Effector memory CD4-positive, alpha-beta T cell (primary cell): ENCODE results near the gene ATP5MC3.
A peak's percentile ranks its signal among the peaks of the same experiment; 100 is the strongest.

Source experiments
- DNase-seq, 3 donors: peaks; one replicate each; pipeline ENCODE4 v3.0.0-alpha.2; 2020
- H3K27ac ChIP-seq: 2 replicates; pipeline ENCODE4 v1.7.0; 2013; ENCODE audit warnings: mild to moderate bottlenecking, low read length, moderate library complexity; ENCODE audit not compliant: insufficient read depth, poor library complexity, severe bottlenecking
- H3K27me3 ChIP-seq: replicated peaks from 2 replicates; pipeline ENCODE4 v1.7.0; 2013; ENCODE audit warnings: mild to moderate bottlenecking, low read length; ENCODE audit not compliant: insufficient read depth, control insufficient read depth, poor library complexity, severe bottlenecking
- H3K36me3 ChIP-seq: 2 replicates; pipeline ENCODE4 v1.7.0; 2013; ENCODE audit warnings: mild to moderate bottlenecking, low read length, moderate library complexity; ENCODE audit not compliant: control insufficient read depth, insufficient read depth
- H3K4me1 ChIP-seq: 2 replicates; pipeline ENCODE4 v1.7.0; 2013; ENCODE audit warnings: low read length, mild to moderate bottlenecking; ENCODE audit not compliant: control insufficient read depth, insufficient read depth, poor library complexity, severe bottlenecking
- H3K4me3 ChIP-seq: 2 replicates; pipeline ENCODE4 v1.7.0; 2013; ENCODE audit warnings: low read length, low read depth, mild to moderate bottlenecking; ENCODE audit not compliant: insufficient read depth, poor library complexity, severe bottlenecking
- H3K9me3 ChIP-seq: 2 replicates; pipeline ENCODE4 v1.7.0; 2013; ENCODE audit warnings: mild to moderate bottlenecking, low read length, moderate library complexity; ENCODE audit not compliant: control insufficient read depth

The ATP5MC3 gene

GRCh38 chr2:175203621-175204496 lies 22.3 kb upstream of the ATP5MC3 start:
- Histone ChIP-seq H3K36me3 (no peaks in the 10 kb centered on the region), H3K27me3 (no peaks in the 10 kb centered on the region), H3K4me1 (no peaks in the 10 kb centered on the region), H3K27ac (no peak overlapping the region), H3K4me3 (no peak overlapping the region), H3K9me3 (no peaks in the 10 kb centered on the region)
- no peak for DNase-seq

- no peaks in the 10 kb centered on the region for H3K27me3 ChIP-seq
- no peaks in the 10 kb centered on the region for H3K9me3 ChIP-seq
- no peak overlapping the region for H3K4me3 ChIP-seq
- no peak overlapping the region for H3K27ac ChIP-seq
- no peaks in the 10 kb centered on the region for H3K4me1 ChIP-seq
- DNase-seq, result no peak
- H3K36me3 ChIP-seq, result no peaks in the 10 kb centered on the region
Measured at GRCh38 chr2:175195012-175195411, 13.5 kb upstream of the ATP5MC3 start.

- no peak for DNase-seq
- Histone ChIP-seq H3K27me3 (no peaks in the 10 kb centered on the region), H3K27ac (no peak overlapping the region), H3K4me3 (no peak overlapping the region), H3K4me1 (no peaks in the 10 kb centered on the region), H3K36me3 (no peaks in the 10 kb centered on the region), H3K9me3 (no peaks in the 10 kb centered on the region)
Measured at GRCh38 chr2:175188761-175189160, 7.3 kb upstream of the ATP5MC3 start.

- H3K27ac ChIP-seq, result no peak overlapping the region
- H3K4me3 ChIP-seq, result no peak overlapping the region
- no peaks in the 10 kb centered on the region for H3K36me3 ChIP-seq
- no peaks in the 10 kb centered on the region for H3K27me3 ChIP-seq
- DNase-seq, result no peak
- H3K4me1 ChIP-seq, result no peaks in the 10 kb centered on the region
- no peaks in the 10 kb centered on the region for H3K9me3 ChIP-seq
Measured at GRCh38 chr2:175187378-175187777, 5.9 kb upstream of the ATP5MC3 start.

DNA sequence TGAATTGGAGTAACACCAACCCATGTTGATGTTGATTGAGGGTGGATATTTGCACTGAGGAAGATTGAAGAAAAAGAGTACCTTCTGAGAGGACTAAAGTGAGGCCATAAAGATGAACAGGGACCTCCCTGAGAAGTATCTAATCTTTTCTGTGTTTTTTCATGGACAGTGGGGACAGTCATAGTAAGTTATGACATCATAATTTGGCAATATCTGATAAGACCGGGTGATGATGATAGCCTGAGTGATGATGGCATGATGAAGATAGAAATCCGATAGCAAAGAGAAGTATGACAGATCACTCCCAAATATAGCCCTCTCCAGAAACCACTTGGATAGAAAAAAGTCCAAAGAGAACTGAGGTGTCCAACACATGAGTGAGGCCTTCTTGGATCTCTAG lies 2.2 kb upstream of the ATP5MC3 start:
- Histone ChIP-seq H3K27ac (no peak overlapping the region), H3K4me1 (peaks cover 7% of the 10 kb centered on the region), H3K36me3 (peaks cover 11% of the 10 kb centered on the region), H3K27me3 (no peaks in the 10 kb centered on the region), H3K9me3 (no peaks in the 10 kb centered on the region), H3K4me3 (no peak overlapping the region)
- DNase-seq, result no peak

GRCh38 chr2:175181877-175182308 lies 383 bp upstream of the ATP5MC3 start:
- peak overlapping the region; percentile 90 for H3K4me3 ChIP-seq
- no peaks in the 10 kb centered on the region for H3K9me3 ChIP-seq
- DNase-seq, result no peak
- peaks cover 7% of the 10 kb centered on the region for H3K4me1 ChIP-seq
- no peaks in the 10 kb centered on the region for H3K27me3 ChIP-seq
- H3K36me3 ChIP-seq, result peaks cover 26% of the 10 kb centered on the region
- peak overlapping the region; percentile 76 for H3K27ac ChIP-seq

DNA sequence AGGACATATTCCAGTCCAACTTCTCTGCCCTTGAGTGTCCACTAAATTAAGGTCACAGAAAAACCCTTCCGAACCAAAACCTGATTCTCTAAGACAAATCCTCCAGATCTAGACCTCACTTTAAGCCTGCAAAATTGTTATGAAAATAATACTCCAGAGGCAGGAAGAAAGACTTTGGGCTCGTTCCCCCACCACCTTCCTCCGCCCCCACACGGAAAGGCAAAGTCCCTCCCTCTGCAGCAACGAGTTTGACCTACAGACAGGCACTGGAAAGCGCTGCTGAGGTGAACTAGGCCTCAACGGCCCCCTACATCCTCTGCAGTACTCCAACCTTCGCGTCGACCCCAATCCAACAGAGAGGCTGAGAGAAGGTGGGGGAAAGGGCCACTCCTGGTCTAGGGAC lies 808 bp downstream of the ATP5MC3 start:
- peak in 2 of 3 donors; percentile 23 to 25 for DNase-seq
- peaks cover 7% of the 10 kb centered on the region for H3K4me1 ChIP-seq
- H3K27ac ChIP-seq, result peak overlapping the region; percentile 76
- H3K27me3 ChIP-seq, result no peaks in the 10 kb centered on the region
- peak overlapping the region; percentile 90 for H3K4me3 ChIP-seq
- peaks cover 29% of the 10 kb centered on the region for H3K36me3 ChIP-seq
- H3K9me3 ChIP-seq, result no peaks in the 10 kb centered on the region

DNA sequence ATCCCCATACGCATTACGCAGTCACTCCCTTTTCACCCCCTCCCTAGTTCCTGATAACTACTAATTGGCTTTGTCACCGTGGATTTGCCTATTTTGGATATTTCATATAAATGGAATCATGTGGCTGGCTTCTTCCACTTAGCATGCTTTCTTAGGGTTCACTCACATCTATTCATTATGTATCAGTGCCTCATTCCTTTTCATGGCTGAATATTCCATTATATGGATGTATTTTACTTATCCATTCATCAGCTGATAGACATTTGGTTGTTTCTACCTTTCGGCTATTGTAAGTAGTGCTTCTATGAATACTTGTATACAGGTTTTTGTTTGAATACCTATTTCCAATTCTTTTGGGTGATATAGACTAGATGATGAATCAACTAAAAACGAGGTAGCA lies 4.9 kb downstream of the ATP5MC3 start:
- DNase-seq, result no peak
- Histone ChIP-seq H3K9me3 (no peaks in the 10 kb centered on the region), H3K27me3 (no peaks in the 10 kb centered on the region), H3K27ac (no peak overlapping the region), H3K36me3 (peaks cover 31% of the 10 kb centered on the region), H3K4me3 (no peak overlapping the region), H3K4me1 (peaks cover 7% of the 10 kb centered on the region)

- H3K4me1 ChIP-seq, result peaks cover 5% of the 10 kb centered on the region
- no peak overlapping the region for H3K27ac ChIP-seq
- H3K27me3 ChIP-seq, result no peaks in the 10 kb centered on the region
- H3K9me3 ChIP-seq, result no peaks in the 10 kb centered on the region
- peaks cover 31% of the 10 kb centered on the region for H3K36me3 ChIP-seq
- DNase-seq, result no peak
- no peak overlapping the region for H3K4me3 ChIP-seq
Measured at GRCh38 chr2:175175896-175176295, 5.6 kb downstream of the ATP5MC3 start.

DNA sequence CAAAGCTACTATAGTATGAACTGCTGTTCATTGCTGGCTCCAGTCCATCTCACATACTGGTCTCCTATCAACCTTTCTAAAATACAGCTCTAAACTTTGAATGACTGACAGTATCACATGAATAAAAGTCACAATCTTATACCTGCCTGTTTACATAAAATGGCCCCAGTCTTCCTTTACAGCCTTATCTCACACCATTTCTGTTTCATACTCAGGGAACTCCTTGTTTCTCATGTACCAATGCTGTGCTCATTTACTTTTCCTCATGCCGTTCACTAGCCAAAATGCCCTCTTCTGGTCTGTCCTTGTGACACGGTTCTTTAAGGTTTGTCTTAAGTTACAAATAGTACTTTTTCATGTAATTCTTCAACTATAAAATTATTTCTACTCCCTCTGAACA lies 6.2 kb downstream of the ATP5MC3 start:
- no peaks in the 10 kb centered on the region for H3K9me3 ChIP-seq
- no peaks in the 10 kb centered on the region for H3K27me3 ChIP-seq
- no peaks in the 10 kb centered on the region for H3K4me1 ChIP-seq
- H3K36me3 ChIP-seq, result peaks cover 31% of the 10 kb centered on the region
- DNase-seq, result no peak
- no peak overlapping the region for H3K27ac ChIP-seq
- H3K4me3 ChIP-seq, result no peak overlapping the region
